Skeletal muscle cell (primary cell): ENCODE measurements around the gene ZNF569.
"Not testable (repeated sequence)": the region's sequence is repeated elsewhere in the genome, so short reads cannot be mapped to it uniquely, and the experiment has no call there.

Experiments used
- DNase-seq: peaks from one replicate; pipeline ENCODE4 v3.0.0-alpha.2; 2010; ENCODE audit warnings: low read depth
- H3K4me3 ChIP-seq: 2 replicates; pipeline ENCODE4 v1.5.1; 2011; ENCODE audit warnings: low read depth, mild to moderate bottlenecking, control low read depth, low read length, moderate library complexity

Gene ZNF569

GRCh38 chr19:37406140-37406846, 61.0 kb downstream of the ZNF569 start:
- H3K4me3 ChIP-seq, DNase-seq: not testable (repeated sequence)

- H3K4me3 ChIP-seq = no peak overlapping the region
- no peak for DNase-seq
These were observed 63.8 kb downstream of the ZNF569 start for GRCh38 chr19:37403403-37403802.

GRCh38 chr19:37401078-37401477, 66.2 kb downstream of the ZNF569 start:
- no peak for DNase-seq
- H3K4me3 ChIP-seq = no peak overlapping the region

- not testable (repeated sequence) for H3K4me3 ChIP-seq, DNase-seq
These were observed 75.8 kb downstream of the ZNF569 start for GRCh38 chr19:37391399-37391798.

GRCh38 chr19:37389234-37389633, 78.0 kb downstream of the ZNF569 start:
- H3K4me3 ChIP-seq = no peak overlapping the region
- no peak for DNase-seq

- peak; percentile 89 for DNase-seq
- H3K4me3 ChIP-seq = peak within 1 kb of the TSS; percentile 69
These were observed 96.2 kb downstream of the ZNF569 start, which contains the start of gene ZNF527 for GRCh38 chr19:37370880-37371661. Gene ZNF527 (plus strand): TSS chr19:37371099. CDS start chr19:37374199, 3,100 bp downstream.

- not testable (repeated sequence) for DNase-seq
- peak overlapping the region; percentile 69 for H3K4me3 ChIP-seq
These were observed 96.8 kb downstream of the ZNF569 start for GRCh38 chr19:37370386-37370879.

GRCh38 chr19:37362733-37363132, 104.5 kb downstream of the ZNF569 start:
- no peak overlapping the region for H3K4me3 ChIP-seq
- DNase-seq = no peak

GRCh38 chr19:37361994-37362393, 105.2 kb downstream of the ZNF569 start:
- no peak overlapping the region for H3K4me3 ChIP-seq
- peak; percentile 17 for DNase-seq
